GM23248 (cell line): ENCODE measurements around the gene MPZL3.

Experiments
- EZH2 ChIP-seq: fragments of 200-600 bp; sonication (generic); IDR thresholded peaks from 2 replicates; pipeline ENCODE4 v1.6.1; 2018; ENCODE audit warnings: antibody characterized with exemption, mild to moderate bottlenecking; ENCODE audit not compliant: insufficient read depth, poor library complexity, severe bottlenecking
- EZH2phosphoT487 ChIP-seq: fragments of 200-600 bp; sonication (generic); IDR thresholded peaks from 2 replicates; pipeline ENCODE4 v1.6.1; 2018; ENCODE audit warnings: antibody characterized with exemption, moderate library complexity, mild to moderate bottlenecking, low read depth; ENCODE audit not compliant: insufficient read depth

DNA sequence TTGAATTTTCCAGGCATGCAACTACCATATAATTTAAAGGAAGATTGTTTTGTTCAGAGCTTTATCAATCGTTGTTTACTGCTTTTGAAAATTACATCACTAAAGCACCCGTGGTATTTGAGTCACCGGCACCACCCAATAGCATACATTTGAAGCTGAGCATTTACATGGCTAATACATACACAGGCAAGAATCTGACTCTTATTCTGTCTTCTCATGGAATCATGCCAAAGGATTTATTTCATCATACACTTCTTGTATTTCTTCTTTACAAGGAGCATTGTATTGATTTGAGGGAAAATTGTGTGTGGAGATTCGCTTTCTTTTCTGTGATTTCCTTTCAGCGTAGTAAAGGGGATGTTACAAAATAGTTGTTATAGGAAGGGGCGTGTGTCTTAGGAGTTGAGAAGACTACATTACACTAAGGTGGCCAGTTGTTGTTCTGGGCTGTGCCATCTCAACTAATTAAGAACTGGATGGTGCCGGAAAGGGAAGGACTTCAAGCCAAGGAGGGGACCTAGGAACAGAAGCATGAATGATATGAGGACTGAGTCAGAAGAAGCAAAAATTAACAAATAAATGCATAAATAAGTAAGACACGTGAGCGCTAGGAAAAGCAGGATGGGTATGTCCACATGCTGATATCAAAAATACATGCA lies 39.4 kb upstream of the MPZL3 start:
- TF ChIP-seq EZH2 (no peak), EZH2phosphoT487 (no peak)
